DMS53 treated with DMSO at 0.1 percent for 48 hours (cell line): ENCODE results near the gene CDKN2B-AS1.
"Not testable (repeated sequence)": the region's sequence is repeated elsewhere in the genome, so short reads cannot be mapped to it uniquely, and the experiment has no call there.

Experiments
- DNase-seq: peaks from one replicate; lab custom pipeline; 2025; ENCODE audit not compliant: unreplicated experiment; lab: John Stamatoyannopoulos, UW

CDKN2B-AS1 gene

GRCh38 chr9:22041775-22042174 is 47.2 kb downstream of the CDKN2B-AS1 start:
- peak; percentile 48 for DNase-seq

GRCh38 chr9:22043928-22044327 is 49.3 kb downstream of the CDKN2B-AS1 start:
- DNase-seq: no peak

GRCh38 chr9:22044583-22044982 is 50.0 kb downstream of the CDKN2B-AS1 start:
- DNase-seq: no peak

GRCh38 chr9:22045423-22045822 is 50.8 kb downstream of the CDKN2B-AS1 start:
- DNase-seq: no peak

GRCh38 chr9:22046243-22046885 is 51.8 kb downstream of the CDKN2B-AS1 start:
- no peak for DNase-seq

- no peak for DNase-seq
These were observed 53.0 kb downstream of the CDKN2B-AS1 start for GRCh38 chr9:22047596-22047995.

- DNase-seq: no peak
These were observed 54.8 kb downstream of the CDKN2B-AS1 start for GRCh38 chr9:22049411-22049810.

- DNase-seq: no peak
These were observed 56.3 kb downstream of the CDKN2B-AS1 start for GRCh38 chr9:22050924-22051323.

GRCh38 chr9:22052376-22052945 is 57.9 kb downstream of the CDKN2B-AS1 start:
- DNase-seq: no peak

GRCh38 chr9:22053178-22053577 is 58.6 kb downstream of the CDKN2B-AS1 start:
- DNase-seq: no peak

- DNase-seq: no peak
These were observed 59.5 kb downstream of the CDKN2B-AS1 start for GRCh38 chr9:22054076-22054475.

GRCh38 chr9:22054529-22054928 is 59.9 kb downstream of the CDKN2B-AS1 start:
- DNase-seq: no peak

- DNase-seq: no peak
These were observed 60.5 kb downstream of the CDKN2B-AS1 start for GRCh38 chr9:22055090-22055489.

GRCh38 chr9:22056402-22056801 is 61.8 kb downstream of the CDKN2B-AS1 start:
- no peak for DNase-seq

GRCh38 chr9:22057972-22058371 is 63.4 kb downstream of the CDKN2B-AS1 start:
- not testable (repeated sequence) for DNase-seq

- no peak for DNase-seq
These were observed 66.3 kb downstream of the CDKN2B-AS1 start for GRCh38 chr9:22060831-22061383.

GRCh38 chr9:22064957-22065356 is 70.4 kb downstream of the CDKN2B-AS1 start:
- no peak for DNase-seq

- DNase-seq: no peak
These were observed 71.0 kb downstream of the CDKN2B-AS1 start for GRCh38 chr9:22065431-22066200.

GRCh38 chr9:22067196-22067595 is 72.6 kb downstream of the CDKN2B-AS1 start:
- no peak for DNase-seq

- no peak for DNase-seq
These were observed 73.8 kb downstream of the CDKN2B-AS1 start for GRCh38 chr9:22068369-22068768.

GRCh38 chr9:22073349-22073748 is 78.8 kb downstream of the CDKN2B-AS1 start:
- no peak for DNase-seq

- no peak for DNase-seq
These were observed 83.5 kb downstream of the CDKN2B-AS1 start for GRCh38 chr9:22078081-22078480.
